Measurements from ENCODE around the gene ZFP92. TPM values are rescaled to one million over a fixed set of nuclear protein-coding genes. Genes with fewer than 3 reads are reported as not detected.
A peak's percentile ranks its signal among the peaks of the same experiment; 100 is the strongest.
"Not testable (repeated sequence)": the region's sequence is repeated elsewhere in the genome, so short reads cannot be mapped to it uniquely, and the experiment has no call there.

Gene ZFP92
- total RNA-seq, 1 experiment from 2014 or later: 0.07 TPM

GRCh38 chrX:153400146-153401132 is 10.8 kb upstream of the ZFP92 start:
- Histone ChIP-seq H3K36me3 (no peaks in the 10 kb centered on the region), H3K4me3 (no peak overlapping the region)
- DNase-seq: peak; percentile 29

GRCh38 chrX:153401133-153401764 is 10.0 kb upstream of the ZFP92 start, which contains the start of gene PNMA6E:
PNMA6E (minus strand) TSS chrX:153401350; CDS start chrX:153398849, 2,501 bp downstream.
- Histone ChIP-seq H3K27me3 (peaks cover 2% of the 10 kb centered on the region; the same call in 1 of the 2 replicates), H3K36me3 (no peaks in the 10 kb centered on the region), H3K4me3 (no peak within 1 kb of the TSS), H3K9me3 (no peaks in the 10 kb centered on the region)
- no peak for DNase-seq

More at GRCh38 chrX:153400146-153401132, 10.8 kb upstream of the ZFP92 start:
- no peaks in the 10 kb centered on the region for H3K9me3 ChIP-seq
- peaks cover 2% of the 10 kb centered on the region; the same call in 1 of the 2 replicates for H3K27me3 ChIP-seq

GRCh38 chrX:153404333-153404732 is 6.9 kb upstream of the ZFP92 start:
- H3K27me3 ChIP-seq, H3K4me3 ChIP-seq, H3K36me3 ChIP-seq, DNase-seq, H3K9me3 ChIP-seq: not testable (repeated sequence)

GRCh38 chrX:153405426-153405825 is 5.8 kb upstream of the ZFP92 start:
- Histone ChIP-seq H3K9me3 (no peaks in the 10 kb centered on the region), H3K36me3 (no peaks in the 10 kb centered on the region), H3K4me3 (no peak overlapping the region), H3K27me3 (peaks cover 2% of the 10 kb centered on the region; the same call in 1 of the 2 replicates)
- DNase-seq: no peak

GRCh38 chrX:153406011-153406410 is 5.3 kb upstream of the ZFP92 start:
- Histone ChIP-seq H3K27me3 (peaks cover 2% of the 10 kb centered on the region; the same call in 1 of the 2 replicates), H3K4me3 (no peak overlapping the region), H3K9me3 (no peaks in the 10 kb centered on the region), H3K36me3 (no peaks in the 10 kb centered on the region)
- DNase-seq: no peak

- Histone ChIP-seq H3K27me3 (peaks cover 2% of the 10 kb centered on the region; the same call in 1 of the 2 replicates), H3K9me3 (no peaks in the 10 kb centered on the region), H3K36me3 (no peaks in the 10 kb centered on the region), H3K4me3 (no peak overlapping the region)
- DNase-seq: no peak
Measured at GRCh38 chrX:153406903-153407302, 4.4 kb upstream of the ZFP92 start.

GRCh38 chrX:153407736-153408135 is 3.5 kb upstream of the ZFP92 start:
- Histone ChIP-seq H3K4me3 (no peak overlapping the region), H3K27me3 (peaks cover 2% of the 10 kb centered on the region; the same call in 1 of the 2 replicates), H3K36me3 (no peaks in the 10 kb centered on the region), H3K9me3 (no peaks in the 10 kb centered on the region)
- DNase-seq: no peak

GRCh38 chrX:153408221-153408721 is 3.0 kb upstream of the ZFP92 start:
- DNase-seq: no peak
- H3K4me3 ChIP-seq: no peak overlapping the region
- H3K36me3 ChIP-seq: no peaks in the 10 kb centered on the region
- no peaks in the 10 kb centered on the region for H3K9me3 ChIP-seq
- H3K27me3 ChIP-seq: peaks cover under 1% of the 10 kb centered on the region; the same call in 1 of the 2 replicates

- H3K36me3 ChIP-seq: no peaks in the 10 kb centered on the region
- H3K27me3 ChIP-seq: no peaks in the 10 kb centered on the region
- H3K4me3 ChIP-seq: no peak overlapping the region
- DNase-seq: no peak
- no peaks in the 10 kb centered on the region for H3K9me3 ChIP-seq
Measured at GRCh38 chrX:153408871-153409351, 2.4 kb upstream of the ZFP92 start.

- H3K9me3 ChIP-seq: no peaks in the 10 kb centered on the region
- H3K27me3 ChIP-seq: no peaks in the 10 kb centered on the region
- no peaks in the 10 kb centered on the region for H3K36me3 ChIP-seq
- DNase-seq: no peak
- no peak overlapping the region for H3K4me3 ChIP-seq
Measured at GRCh38 chrX:153409414-153410101, 1.7 kb upstream of the ZFP92 start.

GRCh38 chrX:153410373-153410772 is 899 bp upstream of the ZFP92 start:
- no peak for DNase-seq
- H3K9me3 ChIP-seq: no peaks in the 10 kb centered on the region
- H3K4me3 ChIP-seq: no peak overlapping the region
- H3K36me3 ChIP-seq: no peaks in the 10 kb centered on the region
- no peaks in the 10 kb centered on the region for H3K27me3 ChIP-seq

GRCh38 chrX:153410888-153411254 is 401 bp upstream of the ZFP92 start:
- Histone ChIP-seq H3K27me3 (no peaks in the 10 kb centered on the region), H3K36me3 (no peaks in the 10 kb centered on the region), H3K9me3 (no peaks in the 10 kb centered on the region), H3K4me3 (peak overlapping the region; percentile 40; the same call in 1 of the 2 replicates)
- DNase-seq: no peak

- no peak for DNase-seq
- Histone ChIP-seq H3K9me3 (no peaks in the 10 kb centered on the region), H3K27me3 (no peaks in the 10 kb centered on the region), H3K36me3 (no peaks in the 10 kb centered on the region), H3K4me3 (no peak overlapping the region)
Measured at GRCh38 chrX:153411988-153412574, 809 bp downstream of the ZFP92 start.

GRCh38 chrX:153412746-153413720 is 1.8 kb downstream of the ZFP92 start:
- H3K4me3 ChIP-seq: no peak overlapping the region
- no peaks in the 10 kb centered on the region for H3K27me3 ChIP-seq
- no peaks in the 10 kb centered on the region for H3K9me3 ChIP-seq
- no peaks in the 10 kb centered on the region for H3K36me3 ChIP-seq
- no peak for DNase-seq

GRCh38 chrX:153413731-153414130 is 2.5 kb downstream of the ZFP92 start:
- Histone ChIP-seq H3K36me3 (no peaks in the 10 kb centered on the region), H3K9me3 (no peaks in the 10 kb centered on the region), H3K4me3 (no peak overlapping the region), H3K27me3 (no peaks in the 10 kb centered on the region)
- DNase-seq: no peak
